HEK293 (cell line): ENCODE results near the gene OPN4.

Experiments
- CTCF ChIA-PET: fragments of 350-600 bp; formaldehyde crosslinking; extraction: SDS; loops from one replicate; lab custom pipeline; 2021; ENCODE audit warnings: antibody characterized with exemption; lab: Yijun Ruan, JAX
- POLR2A ChIA-PET: fragments of 300-600 bp; formaldehyde crosslinking; extraction: SDS; loops from one replicate; lab custom pipeline; 2020; ENCODE audit warnings: antibody characterized with exemption, inconsistent platforms; lab: Yijun Ruan, JAX
- H3K27ac ChIP-seq: fragments of 200-500 bp; sonication (Bioruptor generic); 2 replicates; pipeline ENCODE4 v1.5.1; 2014; ENCODE audit warnings: low read depth, low read length, control low read depth, inconsistent platforms; ENCODE audit errors: extremely low read depth
- H3K36me3 ChIP-seq, 2 experiments: fragments of 200-500 bp in 1 of 2; sonication (Bioruptor generic) in 1 of 2; 1 replicate in 1 of 2; 2 replicates in 1 of 2; pipeline ENCODE4 v1.5.1; 2014 to 2017; ENCODE audit warnings: inconsistent platforms in 2 of 2, low read length in 2 of 2; ENCODE audit not compliant: control insufficient read depth in 2 of 2, insufficient read depth in 1 of 2
- H3K4me1 ChIP-seq: fragments of 200-500 bp; sonication (Bioruptor generic); 2 replicates; pipeline ENCODE4 v1.5.1; 2014; ENCODE audit warnings: mild to moderate bottlenecking, low read length, inconsistent platforms; ENCODE audit not compliant: control insufficient read depth, insufficient read depth
- H3K4me3 ChIP-seq: 2 replicates; pipeline ENCODE4 v1.5.1; 2011; ENCODE audit warnings: low read depth, mild to moderate bottlenecking, control low read depth, low read length, moderate library complexity
- H3K9me3 ChIP-seq: fragments of 200-500 bp; sonication (Bioruptor generic); 2 replicates; pipeline ENCODE4 v1.5.1; 2014; ENCODE audit warnings: low read depth, low read length, inconsistent platforms; ENCODE audit not compliant: control insufficient read depth, insufficient read depth
- SCRT2 ChIP-seq: fragments of 450-650 bp; formaldehyde crosslinking; IDR thresholded peaks from 2 replicates; pipeline ENCODE4 v1.5.1; 2016; ENCODE audit warnings: missing biosample characterization, missing genetic modification characterization
- ZBTB11 ChIP-seq: fragments of 450-650 bp; formaldehyde crosslinking; conservative IDR thresholded peaks from 2 replicates; pipeline ENCODE4 v1.5.1; 2016; ENCODE audit warnings: low read depth, missing biosample characterization, missing genetic modification characterization
- ZFHX2 ChIP-seq: fragments of 450-650 bp; formaldehyde crosslinking; conservative IDR thresholded peaks from 2 replicates; pipeline ENCODE4 v1.5.1; 2016; ENCODE audit warnings: missing biosample characterization, missing genetic modification characterization
- ZNF132 ChIP-seq: fragments of 450-650 bp; formaldehyde crosslinking; IDR thresholded peaks from 2 replicates; pipeline ENCODE4 v1.5.1; 2017; ENCODE audit warnings: missing biosample characterization, missing genetic modification characterization, borderline replicate concordance
- ZNF155 ChIP-seq: fragments of 450-650 bp; formaldehyde crosslinking; IDR thresholded peaks from 2 replicates; pipeline ENCODE4 v1.5.1; 2016; ENCODE audit warnings: missing biosample characterization, missing genetic modification characterization
- ZNF404 ChIP-seq: fragments of 450-650 bp; formaldehyde crosslinking; IDR thresholded peaks from 2 replicates; pipeline ENCODE4 v1.5.1; 2017; ENCODE audit warnings: missing biosample characterization, missing genetic modification characterization
- ZNF549 ChIP-seq: fragments of 450-650 bp; IDR thresholded peaks from 2 replicates; pipeline ENCODE4 v1.5.1; 2018; ENCODE audit warnings: missing biosample characterization, missing genetic modification characterization, mild to moderate bottlenecking, inconsistent platforms, moderate library complexity
- ZNF610 ChIP-seq: fragments of 450-650 bp; formaldehyde crosslinking; IDR thresholded peaks from 2 replicates; pipeline ENCODE4 v1.5.1; 2016; ENCODE audit warnings: missing biosample characterization, missing genetic modification characterization, borderline replicate concordance

Gene OPN4

GRCh38 chr10:86649471-86650150 is 4.7 kb upstream of the OPN4 start:
- no peak for TF ChIP-seq ZNF610 (tag by site-specific recombination)
- H3K9me3 ChIP-seq = no peaks in the 10 kb centered on the region
- no peak overlapping the region for H3K27ac ChIP-seq
- H3K4me3 ChIP-seq = no peak overlapping the region
- peaks cover 13% of the 10 kb centered on the region for H3K4me1 ChIP-seq
- H3K36me3 ChIP-seq = no peaks in the 10 kb centered on the region
- ChIA-PET POLR2A (no interaction called here), CTCF (no interaction called here)

- ChIA-PET CTCF (no interaction called here), POLR2A (no interaction called here)
- no peak overlapping the region for H3K4me3 ChIP-seq
- no peak for TF ChIP-seq ZNF404
- 0 out of 2 replicates have a peak, but pooled peaks have one; percentile 20 for TF ChIP-seq SCRT2 (tag by site-specific recombination)
- H3K4me1 ChIP-seq = peaks cover 13% of the 10 kb centered on the region
- H3K9me3 ChIP-seq = no peaks in the 10 kb centered on the region
- H3K27ac ChIP-seq = no peak overlapping the region
- H3K36me3 ChIP-seq = no peaks in the 10 kb centered on the region
Observed at GRCh38 chr10:86650151-86650550, 4.2 kb upstream of the OPN4 start.

GRCh38 chr10:86651021-86651471 is 3.3 kb upstream of the OPN4 start:
- Histone ChIP-seq H3K36me3 (no peaks in the 10 kb centered on the region), H3K4me1 (peaks cover 13% of the 10 kb centered on the region), H3K4me3 (no peak overlapping the region), H3K9me3 (no peaks in the 10 kb centered on the region), H3K27ac (no peak overlapping the region)
- ChIA-PET CTCF (interaction anchor here (0.5 kb wide), 1 partner anchor 69 kb away, joined by 3 read pairs; no protein-coding TSS in a partner anchor), POLR2A (no interaction called here)
- no peak for TF ChIP-seq ZNF132
- no peak for TF ChIP-seq ZNF155 (tag by site-specific recombination)
- TF ChIP-seq ZNF549 = no peak
- TF ChIP-seq, all 188 proteins: peak for 0

GRCh38 chr10:86651631-86652331 is 2.6 kb upstream of the OPN4 start:
- no peak overlapping the region for H3K27ac ChIP-seq
- no peak overlapping the region for H3K4me3 ChIP-seq
- peak; percentile 20; the same call in 1 of the 2 replicates for TF ChIP-seq ZFHX2 (tag by site-specific recombination)
- no peak for TF ChIP-seq ZBTB11 (tag by site-specific recombination)
- no peaks in the 10 kb centered on the region for H3K9me3 ChIP-seq
- POLR2A ChIA-PET = no interaction called here
- H3K36me3 ChIP-seq = no peaks in the 10 kb centered on the region
- CTCF ChIA-PET = interaction anchor here (0.9 kb wide), 1 partner anchor 16 kb away, joined by 4 read pairs; no protein-coding TSS in a partner anchor
- peaks cover 13% of the 10 kb centered on the region for H3K4me1 ChIP-seq
